ENCODE results near the gene ANGPTL3.

Gene ANGPTL3

GRCh38 chr1:62637392-62638105, 40.2 kb downstream of the ANGPTL3 start:
- FAIRE-seq (no peak), DNase-seq (ENCODE audit: insufficient read length) (no peak)
- TF ChIP-seq POLR2AphosphoS5 (IDR thresholded peaks at IDR 0.05; ENCODE audit: low read depth, low read length) (no peak), POLR2A (IDR thresholded peaks at IDR 0.05; ENCODE audit: low read depth, low read length) (no peak), TAF1 (IDR thresholded peaks at IDR 0.05; ENCODE audit: borderline replicate concordance, low read depth, low read length) (no peak)

- FAIRE-seq = no peak
- no peak for DNase-seq (ENCODE audit: insufficient read length)
- TF ChIP-seq POLR2AphosphoS5 (IDR thresholded peaks at IDR 0.05; ENCODE audit: low read depth, low read length) = no peak
- TF ChIP-seq TAF1 (IDR thresholded peaks at IDR 0.05; ENCODE audit: borderline replicate concordance, low read depth, low read length) = no peak
- TF ChIP-seq POLR2A (IDR thresholded peaks at IDR 0.05; ENCODE audit: low read depth, low read length) = no peak
Observed at GRCh38 chr1:62643283-62643682, 46.0 kb downstream of the ANGPTL3 start.

- TF ChIP-seq POLR2A (IDR thresholded peaks at IDR 0.05; ENCODE audit: low read depth, low read length) = no peak
- no peak for TF ChIP-seq TAF1 (IDR thresholded peaks at IDR 0.05; ENCODE audit: borderline replicate concordance, low read depth, low read length)
- no peak for TF ChIP-seq POLR2AphosphoS5 (IDR thresholded peaks at IDR 0.05; ENCODE audit: low read depth, low read length)
- FAIRE-seq (no peak), DNase-seq (ENCODE audit: insufficient read length) (no peak)
Observed at GRCh38 chr1:62652387-62652786, 55.1 kb downstream of the ANGPTL3 start.

- FAIRE-seq = no peak
- TF ChIP-seq POLR2AphosphoS5 (IDR thresholded peaks at IDR 0.05; ENCODE audit: low read depth, low read length) = no peak
- TF ChIP-seq POLR2A (IDR thresholded peaks at IDR 0.05; ENCODE audit: low read depth, low read length) = no peak
- TF ChIP-seq TAF1 (IDR thresholded peaks at IDR 0.05; ENCODE audit: borderline replicate concordance, low read depth, low read length) = no peak
- DNase-seq (ENCODE audit: insufficient read length) = no peak
Observed at GRCh38 chr1:62654744-62655143, 57.4 kb downstream of the ANGPTL3 start.
